Natural killer cell treated with Interleukin-12 subunit alpha and Interleukin-12 subunit beta and Interleukin-15 and Interleukin-18, amount 100 ng/mL, for 72 hours (primary cell): Measurements from ENCODE around the gene SLC41A1. TPM values are rescaled to one million over a fixed set of nuclear protein-coding genes. Genes with fewer than 3 reads are reported as not detected.
"Not testable (repeated sequence)": the region's sequence is repeated elsewhere in the genome, so short reads cannot be mapped to it uniquely, and the experiment has no call there.

ENCODE experiments used
- ATAC-seq, 2 donors: fragments of 150-1000 bp; cut with Tn5 transposase in 1 of 2; sonication (Bioruptor Pico), chemical (Tn5 transposase) in 1 of 2; 2 replicates each; pipeline ENCODE4 v1.10.0; 2021
- DNase-seq: peaks from one replicate; pipeline ENCODE4 v3.0.0; 2022; ENCODE audit warnings: low spot score
- H3K27ac Mint-ChIP-seq, 2 donors: 1 replicate in 1 of 2; 2 replicates in 1 of 2; pipeline ENCODE4 v1.8.0; 2022; ENCODE audit warnings: mixed read lengths in 2 of 2, mild to moderate bottlenecking in 1 of 2, moderate library complexity in 1 of 2
- H3K27me3 Mint-ChIP-seq, 2 donors: 1 replicate in 1 of 2; 2 replicates in 1 of 2; pipeline ENCODE4 v1.8.0; 2022; ENCODE audit warnings: mixed read lengths in 2 of 2
- H3K36me3 Mint-ChIP-seq: one replicate; pipeline ENCODE4 v1.8.0; 2022; ENCODE audit warnings: mixed read lengths
- H3K4me1 Mint-ChIP-seq, 2 donors: 1 replicate in 1 of 2; 2 replicates in 1 of 2; pipeline ENCODE4 v1.8.0; 2022; ENCODE audit warnings: low read depth in 2 of 2, mixed read lengths in 2 of 2, mild to moderate bottlenecking in 1 of 2
- H3K4me3 Mint-ChIP-seq: one replicate; pipeline ENCODE4 v1.8.0; 2022; ENCODE audit warnings: mixed read lengths
- H3K9me3 Mint-ChIP-seq: 2 replicates; pipeline ENCODE4 v1.8.0; 2022; ENCODE audit warnings: mixed read lengths
- total RNA-seq, 2 donors: library from RNA; stranded (reverse); gene quantifications; one replicate each; pipeline ENCODE4 v1.2.3, GENCODE V29; 2022

SLC41A1 gene
- total RNA-seq, result 10 to 100 TPM; 66.2 to 80.2 TPM

- DNase-seq (peak; percentile 93), ATAC-seq (peak; percentile 96 to 98)
- Mint-ChIP-seq H3K27ac (peak within 1 kb of the TSS; percentile 82 to 87), H3K9me3 (no peaks in the 10 kb centered on the region), H3K27me3 (no peaks in the 10 kb centered on the region), H3K4me1 (peaks cover 49 to 50% of the 10 kb centered on the region in 2 donors), H3K4me3 (peak within 1 kb of the TSS; percentile 99), H3K36me3 (peaks cover 3% of the 10 kb centered on the region)
Measured at GRCh38 chr1:205812878-205813754, at the start of gene SLC41A1. SLC41A1 (minus strand) TSS chr1:205813198; CDS start chr1:205810441, 2,757 bp downstream.

GRCh38 chr1:205861540-205861939 lies 48.5 kb upstream of the SLC41A1 start:
- ATAC-seq, result no peak
- Mint-ChIP-seq H3K27ac (no peak overlapping the region), H3K36me3 (no peaks in the 10 kb centered on the region), H3K27me3 (peaks cover 0 to 10% of the 10 kb centered on the region in 2 donors), H3K9me3 (peaks cover 2% of the 10 kb centered on the region), H3K4me3 (no peak overlapping the region), H3K4me1 (peaks cover 6 to 8% of the 10 kb centered on the region in 2 donors)
- DNase-seq, result no peak

- peaks cover 8% of the 10 kb centered on the region for H3K36me3 Mint-ChIP-seq
- ATAC-seq (no peak), DNase-seq (no peak)
- H3K4me1 Mint-ChIP-seq, result peaks cover 6 to 8% of the 10 kb centered on the region in 2 donors
- peak overlapping the region; percentile 7 for H3K4me3 Mint-ChIP-seq
- no peaks in the 10 kb centered on the region for H3K27me3 Mint-ChIP-seq
- H3K27ac Mint-ChIP-seq, result no peak overlapping the region
- peaks cover 6% of the 10 kb centered on the region for H3K9me3 Mint-ChIP-seq
Measured at GRCh38 chr1:205858141-205858961, 45.4 kb upstream of the SLC41A1 start.

- not testable (repeated sequence) for H3K27ac Mint-ChIP-seq
Measured at GRCh38 chr1:205857501-205857900, 44.5 kb upstream of the SLC41A1 start.

GRCh38 chr1:205856433-205856832 lies 43.4 kb upstream of the SLC41A1 start:
- Mint-ChIP-seq H3K4me1 (peaks cover 6 to 8% of the 10 kb centered on the region in 2 donors), H3K27ac (no peak overlapping the region), H3K4me3 (no peak overlapping the region), H3K27me3 (no peaks in the 10 kb centered on the region), H3K36me3 (peaks cover 8% of the 10 kb centered on the region), H3K9me3 (peaks cover 6% of the 10 kb centered on the region)
- DNase-seq (no peak), ATAC-seq (no peak)

More at GRCh38 chr1:205857501-205857900, 44.5 kb upstream of the SLC41A1 start:
- not testable (repeated sequence) for H3K36me3 Mint-ChIP-seq, H3K4me3 Mint-ChIP-seq, H3K9me3 Mint-ChIP-seq, ATAC-seq, H3K4me1 Mint-ChIP-seq, DNase-seq, H3K27me3 Mint-ChIP-seq

- peaks cover 6% of the 10 kb centered on the region for H3K9me3 Mint-ChIP-seq
- DNase-seq (no peak), ATAC-seq (no peak)
- H3K4me1 Mint-ChIP-seq, result peaks cover under 1 to 14% of the 10 kb centered on the region in 2 donors
- no peak overlapping the region for H3K27ac Mint-ChIP-seq
- no peaks in the 10 kb centered on the region for H3K27me3 Mint-ChIP-seq
- no peak overlapping the region for H3K4me3 Mint-ChIP-seq
- peaks cover 8% of the 10 kb centered on the region for H3K36me3 Mint-ChIP-seq
Measured at GRCh38 chr1:205852969-205853368, 40.0 kb upstream of the SLC41A1 start.

- Mint-ChIP-seq H3K4me1 (peaks cover 0 to 12% of the 10 kb centered on the region in 2 donors), H3K4me3 (no peak overlapping the region), H3K36me3 (peaks cover 8% of the 10 kb centered on the region), H3K27ac (no peak overlapping the region), H3K27me3 (no peaks in the 10 kb centered on the region), H3K9me3 (peaks cover 6% of the 10 kb centered on the region)
- ATAC-seq (no peak), DNase-seq (no peak)
Measured at GRCh38 chr1:205851993-205852392, 39.0 kb upstream of the SLC41A1 start.

- Mint-ChIP-seq H3K4me1 (peaks cover 1 to 12% of the 10 kb centered on the region in 2 donors), H3K36me3 (no peaks in the 10 kb centered on the region), H3K4me3 (peak within 1 kb of the TSS; percentile 78), H3K27me3 (no peaks in the 10 kb centered on the region), H3K9me3 (no peaks in the 10 kb centered on the region), H3K27ac (no peak within 1 kb of the TSS)
- DNase-seq (no peak), ATAC-seq (peak; percentile 40 to 98)
Measured at GRCh38 chr1:205849619-205850355, 36.8 kb upstream of the SLC41A1 start, which contains the start of gene PM20D1. PM20D1 (minus strand) TSS chr1:205850132; CDS start chr1:205850072, 60 bp downstream.

- ATAC-seq, result no peak
Measured at GRCh38 chr1:205843036-205843859, 30.2 kb upstream of the SLC41A1 start.

GRCh38 chr1:205842229-205842628 lies 29.2 kb upstream of the SLC41A1 start:
- Mint-ChIP-seq H3K36me3 (no peaks in the 10 kb centered on the region), H3K9me3 (no peaks in the 10 kb centered on the region), H3K27me3 (no peaks in the 10 kb centered on the region), H3K27ac (no peak overlapping the region), H3K4me1 (peaks cover 5 to 12% of the 10 kb centered on the region in 2 donors), H3K4me3 (no peak overlapping the region)
- ATAC-seq (no peak), DNase-seq (no peak)

More at GRCh38 chr1:205843036-205843859, 30.2 kb upstream of the SLC41A1 start:
- no peak overlapping the region for H3K4me3 Mint-ChIP-seq
- no peaks in the 10 kb centered on the region for H3K9me3 Mint-ChIP-seq
- H3K4me1 Mint-ChIP-seq, result peaks cover 5 to 12% of the 10 kb centered on the region in 2 donors
- no peak overlapping the region for H3K27ac Mint-ChIP-seq
- H3K36me3 Mint-ChIP-seq, result no peaks in the 10 kb centered on the region
- DNase-seq, result no peak
- H3K27me3 Mint-ChIP-seq, result no peaks in the 10 kb centered on the region

- no peaks in the 10 kb centered on the region for H3K27me3 Mint-ChIP-seq
- no peaks in the 10 kb centered on the region for H3K36me3 Mint-ChIP-seq
- H3K4me1 Mint-ChIP-seq, result peaks cover 5 to 12% of the 10 kb centered on the region in 2 donors
- no peaks in the 10 kb centered on the region for H3K9me3 Mint-ChIP-seq
- DNase-seq (no peak), ATAC-seq (peak in 1 of 2 donors; percentile 48)
- no peak overlapping the region for H3K4me3 Mint-ChIP-seq
- H3K27ac Mint-ChIP-seq, result peak overlapping the region in 1 of 2 donors; percentile 12
Measured at GRCh38 chr1:205840146-205840923, 27.3 kb upstream of the SLC41A1 start.

GRCh38 chr1:205837382-205837970 lies 24.5 kb upstream of the SLC41A1 start:
- Mint-ChIP-seq H3K27ac (no peak overlapping the region), H3K4me3 (no peak overlapping the region), H3K27me3 (no peaks in the 10 kb centered on the region), H3K9me3 (no peaks in the 10 kb centered on the region), H3K4me1 (peaks cover 5 to 8% of the 10 kb centered on the region in 2 donors), H3K36me3 (no peaks in the 10 kb centered on the region)
- ATAC-seq, result no peak
- no peak for DNase-seq
